ENCODE data around the gene FHIT.

DNA sequence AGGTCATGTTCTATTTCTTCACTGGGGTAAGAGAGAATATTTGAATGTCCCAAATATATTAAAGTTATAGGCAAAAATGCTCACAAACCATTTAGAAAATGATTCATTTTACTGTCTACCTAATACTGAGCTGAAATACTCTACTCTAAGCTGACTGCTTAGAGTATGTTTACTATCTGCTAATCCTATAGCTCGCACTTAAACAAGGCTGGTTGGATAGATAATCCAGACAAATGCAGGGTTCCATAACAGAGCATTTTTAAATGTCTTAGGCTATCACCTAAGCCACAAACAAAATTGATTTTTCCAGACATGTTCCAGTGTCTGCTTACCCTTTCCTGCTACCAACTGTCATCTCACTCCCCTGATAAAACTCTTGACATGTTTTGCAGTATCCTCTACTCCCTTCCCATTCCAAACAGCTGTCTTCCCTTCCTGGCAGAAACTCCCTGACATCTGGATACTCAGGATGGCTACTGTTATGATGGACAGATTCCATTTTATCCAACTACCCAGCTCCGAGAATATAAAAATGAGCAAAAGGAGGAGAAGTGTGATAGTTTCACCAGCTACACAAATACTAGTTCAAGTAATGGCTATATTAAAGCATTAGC, 1034.7 kb downstream of the FHIT start:
- TF ChIP-seq, protein P1, sequence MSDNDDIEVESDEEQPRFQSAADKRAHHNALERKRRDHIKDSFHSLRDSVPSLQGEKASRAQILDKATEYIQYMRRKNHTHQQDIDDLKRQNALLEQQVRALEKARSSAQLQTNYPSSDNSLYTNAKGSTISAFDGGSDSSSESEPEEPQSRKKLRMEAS (IDR thresholded peaks at IDR 0.05; ENCODE audit: low read depth, low read length), result no peak
- TF ChIP-seq POLR2A (IDR thresholded peaks at IDR 0.05; ENCODE audit: low read depth, low read length) (no peak), NR2C2 (IDR thresholded peaks at IDR 0.05; ENCODE audit: borderline replicate concordance, control insufficient read depth, insufficient read length, low read depth) (no peak), BACH1 (IDR thresholded peaks at IDR 0.05; ENCODE audit: borderline replicate concordance) (no peak), TCF7 (IDR thresholded peaks at IDR 0.05; ENCODE audit: borderline replicate concordance) (no peak), PAX8 (IDR thresholded peaks at IDR 0.05) (no peak)
- TF ChIP-seq, protein P2, sequence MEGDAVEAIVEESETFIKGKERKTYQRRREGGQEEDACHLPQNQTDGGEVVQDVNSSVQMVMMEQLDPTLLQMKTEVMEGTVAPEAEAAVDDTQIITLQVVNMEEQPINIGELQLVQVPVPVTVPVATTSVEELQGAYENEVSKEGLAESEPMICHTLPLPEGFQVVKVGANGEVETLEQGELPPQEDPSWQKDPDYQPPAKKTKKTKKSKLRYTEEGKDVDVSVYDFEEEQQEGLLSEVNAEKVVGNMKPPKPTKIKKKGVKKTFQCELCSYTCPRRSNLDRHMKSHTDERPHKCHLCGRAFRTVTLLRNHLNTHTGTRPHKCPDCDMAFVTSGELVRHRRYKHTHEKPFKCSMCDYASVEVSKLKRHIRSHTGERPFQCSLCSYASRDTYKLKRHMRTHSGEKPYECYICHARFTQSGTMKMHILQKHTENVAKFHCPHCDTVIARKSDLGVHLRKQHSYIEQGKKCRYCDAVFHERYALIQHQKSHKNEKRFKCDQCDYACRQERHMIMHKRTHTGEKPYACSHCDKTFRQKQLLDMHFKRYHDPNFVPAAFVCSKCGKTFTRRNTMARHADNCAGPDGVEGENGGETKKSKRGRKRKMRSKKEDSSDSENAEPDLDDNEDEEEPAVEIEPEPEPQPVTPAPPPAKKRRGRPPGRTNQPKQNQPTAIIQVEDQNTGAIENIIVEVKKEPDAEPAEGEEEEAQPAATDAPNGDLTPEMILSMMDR (IDR thresholded peaks at IDR 0.05 in 2 of 3, conservative IDR thresholded peaks at IDR 0.05 in 1 of 3; ENCODE audit: control insufficient read depth in 2 of 3, extremely low read depth in 1 of 3, insufficient read depth in 1 of 3, low read depth in 3 of 3, low read length in 3 of 3), result no peak
